ENCODE data around the gene TMC4. TPM values are rescaled to one million over a fixed set of nuclear protein-coding genes. Genes with fewer than 3 reads are reported as not detected.
"Not testable (repeated sequence)": the region's sequence is repeated elsewhere in the genome, so short reads cannot be mapped to it uniquely, and the experiment has no call there.

The TMC4 gene
- total RNA-seq, 1 donor from 2014 or later = 2.6 TPM

DNA sequence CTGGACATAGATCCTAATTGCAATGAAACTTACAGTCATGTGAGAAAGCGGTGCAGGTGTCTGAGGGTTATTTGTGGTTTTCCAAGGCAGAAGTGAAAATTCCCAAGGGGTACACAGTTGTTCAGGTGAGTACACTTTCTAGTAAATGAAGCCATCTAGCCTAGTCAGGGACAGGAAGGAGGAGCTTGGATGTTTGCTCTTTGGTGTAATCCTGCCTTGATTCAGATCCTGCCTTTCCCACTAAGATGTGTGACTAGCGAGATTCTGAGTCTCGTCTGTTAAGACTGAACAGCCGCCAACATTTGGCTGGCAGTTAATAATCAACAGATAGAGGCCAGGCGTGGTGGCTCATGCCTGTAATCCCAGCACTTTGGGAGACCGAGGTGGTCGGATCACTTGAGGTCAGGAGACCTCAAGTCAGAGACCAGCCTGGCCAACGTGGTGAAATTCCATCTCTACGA is 30.2 kb upstream of the TMC4 start:
- DNase-seq (ENCODE audit: low spot score) = no peak

DNA sequence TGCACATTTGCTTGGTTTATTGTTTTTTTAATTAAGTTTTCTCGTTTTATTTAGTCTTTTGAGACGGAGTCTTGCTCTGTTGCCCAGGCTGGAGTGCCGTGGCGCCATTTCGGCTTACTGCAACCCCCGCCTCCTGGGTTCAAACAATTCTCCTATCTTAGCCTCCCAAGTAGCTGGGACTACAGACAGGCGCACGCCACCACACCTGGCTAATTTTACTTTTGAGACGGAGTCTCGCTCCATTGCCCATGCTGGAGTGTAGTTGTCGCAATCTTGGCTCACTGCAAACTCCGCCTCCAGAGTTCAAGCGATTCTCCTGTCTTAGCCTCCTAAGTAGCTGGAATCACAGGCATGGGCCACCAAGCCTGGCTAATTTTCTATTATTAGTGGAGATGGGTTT is 29.0 kb upstream of the TMC4 start:
- DNase-seq (ENCODE audit: low spot score) = no peak

GRCh38 chr19:54201172-54201701 is 28.3 kb upstream of the TMC4 start:
- DNase-seq (ENCODE audit: low spot score) = no peak

- DNase-seq (ENCODE audit: low spot score) = no peak
Measured at GRCh38 chr19:54199401-54199800, 26.4 kb upstream of the TMC4 start.

GRCh38 chr19:54197121-54197520 is 24.2 kb upstream of the TMC4 start:
- no peak for DNase-seq (ENCODE audit: low spot score)

DNA sequence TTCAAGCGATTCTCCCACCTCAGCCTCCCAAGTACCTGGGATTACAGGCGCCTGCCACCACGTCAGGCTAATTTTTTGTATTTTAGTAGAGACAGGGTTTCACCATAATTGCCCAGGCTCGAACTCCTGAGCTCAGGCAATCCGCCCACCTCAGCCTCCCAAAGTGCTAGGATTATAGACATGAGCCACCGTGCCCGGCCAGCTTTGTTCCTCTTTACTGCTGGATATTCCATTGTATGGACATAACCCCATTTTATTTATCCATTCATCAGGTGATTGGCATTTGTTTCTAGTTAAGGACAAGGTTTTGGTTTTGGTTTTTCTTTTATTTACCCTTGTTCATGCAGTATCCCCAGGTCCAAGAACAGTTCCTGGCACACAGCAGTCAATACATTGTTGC is 23.6 kb upstream of the TMC4 start:
- DNase-seq (ENCODE audit: low spot score) = no peak

DNA sequence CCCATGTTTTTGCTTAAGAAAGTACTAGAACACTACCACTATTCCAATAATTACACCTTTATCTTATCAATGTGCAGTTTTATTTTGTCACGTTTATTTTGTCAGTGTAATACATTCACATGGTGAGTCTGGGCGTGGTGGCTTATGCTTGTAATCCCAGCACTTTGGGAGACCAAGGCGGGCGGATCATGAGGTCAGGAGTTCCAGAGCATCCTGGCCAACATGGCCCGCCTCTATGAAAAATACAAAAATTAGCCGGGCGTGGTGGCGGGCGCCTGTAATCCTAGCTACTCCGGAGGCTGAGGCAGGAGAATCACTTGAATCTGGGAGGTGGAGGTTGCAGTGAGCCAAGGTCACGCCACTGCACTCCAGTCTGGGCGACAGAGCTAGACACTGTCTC is 21.5 kb upstream of the TMC4 start:
- not testable (repeated sequence) for DNase-seq (ENCODE audit: low spot score)

GRCh38 chr19:54193011-54193410 is 20.1 kb upstream of the TMC4 start:
- no peak for DNase-seq (ENCODE audit: low spot score)

DNA sequence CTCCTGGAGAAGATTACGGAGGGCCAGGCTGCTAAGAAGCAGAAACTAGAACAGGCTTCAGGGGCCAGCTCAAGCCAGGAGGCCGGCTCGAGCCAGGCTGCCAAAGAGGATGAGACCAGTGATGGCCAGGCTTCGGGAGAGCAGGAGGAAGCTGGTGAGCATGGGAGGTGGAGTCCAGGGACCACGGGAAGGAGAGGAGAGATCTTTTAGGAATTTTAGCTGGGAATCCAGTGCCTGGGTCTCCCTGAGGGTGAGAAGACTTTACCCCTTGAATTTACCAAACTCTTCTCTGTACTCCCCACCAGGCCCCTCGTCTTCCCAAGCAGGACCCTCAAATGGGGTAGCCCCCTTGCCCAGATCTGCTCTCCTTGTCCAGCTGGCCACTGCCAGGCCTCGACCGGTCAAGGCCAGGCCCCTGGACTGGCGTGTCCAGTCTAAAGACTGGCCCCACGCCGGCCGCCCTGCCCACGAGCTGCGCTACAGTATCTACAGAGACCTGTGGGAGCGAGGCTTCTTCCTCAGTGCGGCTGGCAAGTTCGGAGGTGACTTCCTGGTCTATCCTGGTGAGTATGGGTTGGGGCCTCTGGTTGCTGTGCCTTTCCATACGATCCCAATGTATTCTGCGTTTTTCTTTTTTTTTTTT is 19.0 kb upstream of the TMC4 start:
- DNase-seq (ENCODE audit: low spot score) = no peak

GRCh38 chr19:54191011-54191810 is 18.3 kb upstream of the TMC4 start, which contains the start of gene TSEN34:
TSS of gene TSEN34 (plus strand) at chr19:54191308. CDS start at chr19:54191365, 57 bp downstream.
- DNase-seq (ENCODE audit: low spot score) = peak; percentile 64

- DNase-seq (ENCODE audit: low spot score) = peak; percentile 100
Measured at GRCh38 chr19:54190503-54191010, 17.6 kb upstream of the TMC4 start.

GRCh38 chr19:54189735-54190502 is 17.0 kb upstream of the TMC4 start:
- peak; percentile 100 for DNase-seq (ENCODE audit: low spot score)

DNA sequence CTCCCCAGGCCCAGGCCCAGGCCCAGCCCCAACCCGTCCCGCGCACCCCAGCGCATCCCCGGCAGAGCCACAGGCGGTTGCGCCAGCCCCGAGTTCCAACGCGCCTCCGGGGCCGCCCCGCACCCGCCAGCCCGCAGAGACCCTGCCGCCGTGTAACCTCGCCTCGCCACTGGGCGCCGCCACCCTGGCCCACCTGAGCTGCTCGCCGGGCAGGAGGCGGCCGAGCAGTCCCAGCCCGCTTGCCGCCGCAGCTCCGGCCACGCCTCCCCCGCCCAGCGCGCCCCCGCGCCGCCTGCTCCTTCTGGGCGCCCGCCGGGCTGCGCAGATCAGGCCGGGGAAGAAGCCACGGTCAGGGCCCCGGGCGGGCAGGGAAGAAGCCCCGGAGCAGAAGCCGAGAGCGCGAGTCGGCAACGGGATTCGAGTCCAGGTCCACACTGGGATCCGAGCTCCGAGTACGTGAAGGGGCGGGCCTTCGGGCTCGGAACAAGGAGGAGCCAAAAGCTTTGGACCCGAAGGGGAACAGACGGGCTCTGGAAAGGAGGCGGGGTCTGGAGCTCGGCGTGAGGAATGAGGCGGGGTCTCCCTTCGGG is 16.3 kb upstream of the TMC4 start, which contains the start of gene MBOAT7:
TSS of gene MBOAT7 (minus strand) at position 436 of the 590 bp plus-strand sequence. CDS start 1,072 bp downstream, outside the sequence.
- no peak for DNase-seq (ENCODE audit: low spot score)

DNA sequence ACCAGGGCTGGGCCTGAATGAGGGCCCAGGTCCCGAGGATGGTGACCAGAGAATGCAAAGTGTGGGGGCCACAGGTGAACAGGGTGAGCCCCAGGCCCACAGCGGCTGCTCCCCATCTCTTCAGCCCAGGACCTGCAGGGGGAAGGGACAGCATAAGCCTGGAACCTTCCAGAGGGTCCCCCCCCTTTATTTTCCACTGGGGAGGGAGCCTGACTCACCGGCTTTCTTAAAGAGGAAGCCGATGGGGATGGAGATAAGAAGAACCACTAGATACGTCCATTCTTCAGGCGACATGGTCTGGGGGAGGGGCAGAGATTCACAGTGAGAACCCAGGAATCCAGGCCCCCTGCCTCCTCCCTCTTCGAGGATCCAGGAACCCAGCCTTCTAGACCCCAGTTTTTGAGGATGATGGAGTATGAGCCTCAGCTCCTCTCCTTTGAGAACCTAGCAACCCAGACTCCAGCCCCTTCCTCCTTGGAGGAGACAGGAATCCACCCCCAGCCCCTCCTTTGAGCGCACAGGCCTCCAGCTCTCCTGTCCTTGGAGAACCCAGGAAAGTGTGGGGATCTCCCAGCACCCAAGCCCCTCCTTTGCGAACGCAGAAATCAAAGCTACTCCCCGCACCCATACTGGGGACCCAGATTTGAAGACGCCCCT is 15.4 kb upstream of the TMC4 start:
- peak; percentile 46 for DNase-seq (ENCODE audit: low spot score)

DNA sequence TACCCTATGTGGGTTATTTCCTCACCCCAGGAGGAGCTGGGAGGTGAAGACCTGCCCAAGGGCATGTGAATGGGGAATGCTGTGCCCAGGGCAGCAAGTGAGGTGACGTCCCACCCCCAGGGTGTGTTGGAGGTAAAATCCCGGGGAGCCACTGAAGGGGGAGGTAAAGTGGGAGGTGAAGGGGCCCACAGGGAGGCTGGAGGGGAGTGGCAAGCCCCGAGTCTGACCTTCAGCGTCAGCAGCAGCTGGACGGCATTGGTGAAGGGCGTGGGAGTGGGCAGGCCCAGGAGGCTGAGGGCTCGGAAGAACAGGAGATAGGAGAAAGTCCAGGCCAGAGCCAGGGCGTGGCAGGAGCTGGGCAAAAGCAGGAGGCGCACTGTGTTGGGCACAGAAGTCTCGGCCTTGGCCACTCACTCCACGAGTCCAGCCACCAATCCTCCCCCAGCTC is 14.0 kb upstream of the TMC4 start:
- no peak for DNase-seq (ENCODE audit: low spot score)

- no peak for DNase-seq (ENCODE audit: low spot score)
Measured at GRCh38 chr19:54186351-54186750, 13.4 kb upstream of the TMC4 start.

GRCh38 chr19:54183431-54183830 is 10.5 kb upstream of the TMC4 start:
- no peak for DNase-seq (ENCODE audit: low spot score)

DNA sequence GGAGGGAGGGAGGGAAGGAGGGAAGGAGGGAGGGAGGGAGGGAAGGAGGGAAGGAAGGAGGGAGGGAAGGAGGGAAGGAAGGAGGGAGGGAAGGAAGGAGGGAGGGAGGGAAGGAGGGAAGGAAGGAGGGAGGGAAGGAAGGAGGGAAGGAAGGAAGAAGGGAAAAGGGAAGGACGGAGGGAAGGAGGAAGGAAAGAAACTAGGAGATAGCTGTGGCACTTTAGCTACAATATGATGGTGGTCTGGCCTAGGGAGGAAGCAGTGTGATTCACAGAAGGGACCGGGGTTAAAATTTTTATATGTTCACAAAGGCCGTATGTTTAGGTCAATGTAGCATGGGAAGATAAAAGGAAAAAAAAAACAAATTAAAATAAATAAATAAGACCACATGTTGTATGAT is 8.9 kb upstream of the TMC4 start:
- not testable (repeated sequence) for DNase-seq (ENCODE audit: low spot score)

DNA sequence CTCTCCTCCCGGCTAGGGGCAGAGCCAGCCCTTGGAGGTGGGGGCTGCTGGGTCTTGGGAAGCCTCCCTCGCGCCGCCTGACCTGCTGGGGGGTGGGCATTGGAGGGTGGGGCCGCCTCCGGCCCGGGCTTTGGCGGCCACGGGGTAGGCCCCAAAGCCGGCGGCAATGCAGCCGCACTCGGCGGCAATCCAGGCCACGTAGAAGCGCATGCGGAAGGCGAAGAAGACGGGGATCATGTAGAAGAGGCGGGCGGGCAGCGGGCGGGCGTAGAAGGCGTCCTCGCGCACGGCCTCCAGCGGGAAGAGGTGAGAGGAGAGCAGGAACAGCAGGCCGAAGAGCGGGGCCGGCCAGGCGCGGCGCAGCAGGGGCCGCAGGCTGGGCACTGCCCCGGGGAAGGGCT is 7.7 kb upstream of the TMC4 start:
- DNase-seq (ENCODE audit: low spot score) = no peak

DNA sequence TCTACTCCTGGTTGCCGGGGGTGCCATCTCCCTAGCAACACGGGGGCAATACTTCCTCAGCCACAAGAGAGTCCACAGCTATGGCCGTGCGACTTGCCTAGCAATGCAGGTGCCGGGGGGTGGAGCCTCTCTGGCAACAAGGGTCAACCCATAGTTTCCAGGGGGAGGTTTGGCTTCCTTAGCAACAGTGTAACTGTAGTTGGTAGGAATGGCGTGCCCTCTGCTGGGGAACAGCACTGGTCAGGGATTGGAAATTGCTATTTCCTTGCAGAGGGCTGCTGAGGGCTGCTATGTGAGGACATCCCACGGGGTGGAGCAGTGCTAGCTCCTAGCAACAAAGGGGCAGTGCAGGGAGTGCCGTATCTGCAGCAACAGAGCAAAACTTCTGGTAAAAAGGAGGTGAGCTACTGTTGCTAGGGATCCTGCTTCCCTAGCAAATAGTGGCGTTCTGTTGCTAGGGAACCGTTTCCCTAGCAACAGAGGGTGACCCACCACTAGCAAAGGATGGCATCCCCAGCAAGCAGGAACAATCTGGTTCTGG is 7.0 kb upstream of the TMC4 start:
- DNase-seq (ENCODE audit: low spot score) = peak; percentile 65
